SHP77 (cell line): ENCODE results near the gene NPW.
"Not testable (repeated sequence)": the region's sequence is repeated elsewhere in the genome, so short reads cannot be mapped to it uniquely, and the experiment has no call there.

Source experiments
- DNase-seq, 2 experiments: peaks; one replicate each; lab custom pipeline; 2025; lab: John Stamatoyannopoulos, UW

Gene NPW

DNA sequence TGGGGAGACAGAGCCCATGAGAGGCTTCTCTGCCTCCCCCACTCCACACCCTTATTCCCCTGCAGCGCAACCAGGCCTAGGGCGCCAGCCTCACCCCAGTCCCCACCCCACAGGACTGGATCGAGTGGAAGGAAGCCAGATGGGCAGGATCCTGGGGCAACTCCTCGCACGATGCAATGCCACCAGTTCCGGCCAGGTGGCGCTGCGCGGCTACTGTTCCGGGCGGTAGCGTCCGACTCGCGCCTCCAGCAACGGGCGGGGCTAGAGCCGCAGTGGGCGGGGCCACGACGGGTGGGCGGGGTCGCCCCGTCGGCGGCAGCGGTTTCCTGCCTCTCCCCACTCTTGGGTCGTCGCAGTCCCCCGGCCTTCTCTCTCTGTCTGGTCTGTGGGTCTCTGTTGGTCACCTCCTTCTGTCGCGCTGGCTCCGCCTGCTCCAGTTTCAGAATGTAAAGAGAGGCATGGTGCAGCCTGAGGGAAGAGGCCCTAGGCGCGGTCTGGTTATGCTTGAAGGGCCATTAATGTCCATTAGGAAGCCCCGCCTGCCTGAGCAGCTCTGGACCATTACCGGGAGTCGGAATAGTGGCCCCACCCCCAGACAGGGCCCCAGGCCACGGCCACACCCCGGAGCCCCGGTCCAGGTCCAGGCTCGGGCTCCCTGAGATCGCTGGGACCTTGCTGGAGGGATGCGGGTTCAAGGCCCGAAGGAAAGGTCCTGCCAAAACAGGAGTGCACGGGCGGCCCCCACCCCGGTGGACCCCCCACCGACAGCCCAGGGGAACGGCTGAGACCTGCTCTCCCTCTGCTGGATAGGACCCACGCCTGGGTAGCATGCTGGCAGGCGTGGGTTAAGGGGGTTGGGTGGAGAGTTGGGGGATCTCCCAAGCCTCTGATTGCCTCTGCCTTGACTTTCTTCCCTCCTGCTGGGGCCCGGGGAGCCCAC, 3.8 kb downstream of the NPW start:
- DNase-seq = peak; percentile 70 to 77

DNA sequence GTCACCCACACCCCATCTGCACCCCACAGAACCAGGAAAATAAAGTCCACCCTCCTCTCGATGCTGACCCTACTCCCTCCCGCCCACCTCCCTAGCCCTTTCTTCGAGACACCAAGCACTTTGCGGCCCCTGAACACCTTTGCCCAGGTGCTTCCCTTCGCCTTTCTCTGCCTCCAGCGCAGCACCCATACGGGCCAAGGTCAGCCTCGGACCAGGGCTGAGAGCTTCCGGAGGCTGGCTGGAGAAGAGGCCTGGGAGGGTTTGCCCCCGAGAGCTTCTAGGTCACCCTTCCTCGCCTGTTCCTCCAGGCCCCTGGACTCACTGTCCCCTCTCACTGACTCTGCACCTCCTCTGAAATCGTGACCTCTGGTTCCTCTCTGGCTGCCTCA, 4.4 kb downstream of the NPW start:
- DNase-seq = no peak

DNA sequence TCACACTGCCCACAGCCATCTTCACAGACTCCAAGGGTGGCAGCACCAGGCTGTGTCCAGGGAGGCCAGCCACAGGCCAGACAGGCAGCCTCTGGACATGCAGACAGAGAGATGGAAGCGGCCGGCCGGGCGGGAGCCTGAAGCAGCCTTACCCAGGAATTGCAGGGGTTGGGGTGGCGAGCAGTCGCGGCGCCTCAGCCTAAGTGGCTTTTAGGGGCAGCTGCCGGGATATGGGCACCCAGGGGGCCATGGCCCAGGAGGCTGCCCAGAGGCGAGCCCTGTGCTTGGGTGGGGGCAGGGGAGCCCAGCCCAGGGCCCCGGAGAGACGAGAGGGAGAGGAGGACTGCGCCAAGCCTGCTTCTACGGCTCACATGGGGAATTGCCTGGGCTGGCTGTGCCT, 5.7 kb downstream of the NPW start:
- no peak for DNase-seq

DNA sequence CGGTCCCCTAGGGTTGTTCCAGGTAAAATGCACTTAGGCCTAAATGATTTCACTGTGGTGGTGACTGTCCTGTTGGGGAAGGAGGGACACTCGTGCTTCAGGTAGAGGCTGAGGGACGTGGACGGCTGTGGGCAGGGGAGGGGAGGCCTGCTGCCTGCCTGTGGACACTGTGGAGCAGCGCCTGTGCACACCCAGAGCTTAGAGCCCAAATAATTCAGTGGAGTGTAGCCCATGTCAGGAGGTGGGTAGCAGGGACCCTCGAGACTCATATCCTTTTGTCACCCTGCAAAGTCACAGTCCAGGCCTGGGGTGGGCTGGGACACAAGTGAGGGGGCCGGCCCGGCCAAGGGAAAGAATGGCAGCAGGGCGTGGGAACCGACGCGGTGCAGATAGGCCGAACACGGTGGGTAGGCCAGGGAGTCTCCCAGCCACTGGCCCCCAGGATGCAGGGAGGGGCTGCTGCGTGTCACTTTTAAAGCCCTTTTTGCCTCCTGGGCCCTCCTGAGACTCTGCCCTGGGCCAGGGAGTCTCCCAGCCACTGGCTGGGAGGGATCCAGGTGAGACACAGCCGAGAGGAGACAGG, 6.4 kb downstream of the NPW start:
- DNase-seq = no peak

DNA sequence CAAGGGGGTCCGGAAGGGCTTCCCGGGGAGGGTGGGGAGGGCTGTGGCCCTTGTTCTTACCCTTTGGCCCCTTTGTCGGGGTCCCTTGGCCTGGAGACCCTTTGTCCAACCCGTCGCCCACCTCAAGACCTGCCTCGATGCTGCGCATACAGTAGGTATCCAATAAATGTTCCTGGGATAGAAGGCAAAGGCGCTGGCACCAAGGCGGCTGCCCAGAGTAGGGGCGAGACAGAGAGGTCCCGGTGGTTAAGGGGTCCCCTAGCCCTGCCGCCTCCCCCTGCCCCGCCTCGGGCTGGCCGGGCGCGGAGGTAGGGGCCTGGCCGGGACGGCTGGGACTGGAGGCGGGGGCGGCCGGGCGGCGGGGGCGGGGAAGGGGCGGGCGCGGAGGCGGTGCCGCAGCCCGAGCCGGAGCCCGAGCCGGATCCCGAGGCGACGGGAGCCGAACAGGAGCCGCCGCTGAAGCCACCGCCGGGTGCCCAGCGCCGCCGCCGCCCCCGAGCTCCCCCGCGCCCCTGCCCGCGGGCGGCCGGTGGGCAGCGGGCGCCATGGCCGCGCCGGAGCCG, 7.0 kb downstream of the NPW start, which contains the start of gene NHERF2:
Gene NHERF2, plus strand, starts transcription at position 442 of the 563 bp plus-strand sequence. Its CDS starts 104 bp downstream, at position 546.
- no peak for DNase-seq

DNA sequence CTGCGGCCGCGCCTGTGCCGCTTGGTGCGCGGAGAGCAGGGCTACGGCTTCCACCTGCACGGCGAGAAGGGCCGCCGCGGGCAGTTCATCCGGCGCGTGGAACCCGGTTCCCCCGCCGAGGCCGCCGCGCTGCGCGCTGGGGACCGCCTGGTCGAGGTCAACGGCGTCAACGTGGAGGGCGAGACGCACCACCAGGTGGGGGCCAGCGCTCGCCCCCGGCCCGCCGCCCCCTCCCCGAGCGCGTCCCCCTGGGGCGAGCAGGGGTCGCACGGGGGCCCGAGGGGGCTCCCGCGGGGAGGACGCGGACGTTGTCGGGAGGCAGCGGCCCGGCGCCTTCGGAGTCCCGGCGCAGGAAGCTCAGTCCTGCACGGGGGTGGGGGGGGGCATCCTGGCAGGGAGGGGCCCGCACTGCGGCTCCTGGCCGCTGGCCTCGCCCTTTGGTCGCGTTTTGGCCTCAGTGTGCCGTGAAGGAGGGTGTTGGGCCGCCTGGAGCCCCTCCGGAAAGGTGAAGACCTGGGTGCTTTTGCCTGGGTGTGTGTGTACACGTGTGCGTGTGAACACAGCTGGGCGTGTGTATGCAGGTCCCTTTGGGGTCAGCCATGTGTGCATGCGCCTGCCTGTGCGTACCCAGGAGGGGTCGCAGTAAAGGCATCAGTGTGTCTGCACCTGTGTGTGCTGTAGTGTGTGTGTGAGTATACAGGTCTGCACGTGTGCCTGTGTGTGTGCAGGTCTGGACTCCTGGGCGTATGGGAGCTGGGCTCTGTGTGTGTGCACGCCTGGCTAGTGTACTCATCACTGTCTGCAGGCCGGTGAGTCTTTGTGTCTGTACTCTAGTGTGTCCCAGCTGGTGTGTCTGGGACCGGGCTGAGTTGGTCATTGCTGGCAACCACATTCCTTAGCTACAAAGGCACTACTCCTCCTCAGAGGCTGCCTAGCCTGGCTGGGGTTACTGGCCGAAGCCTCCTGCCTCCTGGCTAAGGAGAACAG, 7.7 kb downstream of the NPW start:
- no peak for DNase-seq

DNA sequence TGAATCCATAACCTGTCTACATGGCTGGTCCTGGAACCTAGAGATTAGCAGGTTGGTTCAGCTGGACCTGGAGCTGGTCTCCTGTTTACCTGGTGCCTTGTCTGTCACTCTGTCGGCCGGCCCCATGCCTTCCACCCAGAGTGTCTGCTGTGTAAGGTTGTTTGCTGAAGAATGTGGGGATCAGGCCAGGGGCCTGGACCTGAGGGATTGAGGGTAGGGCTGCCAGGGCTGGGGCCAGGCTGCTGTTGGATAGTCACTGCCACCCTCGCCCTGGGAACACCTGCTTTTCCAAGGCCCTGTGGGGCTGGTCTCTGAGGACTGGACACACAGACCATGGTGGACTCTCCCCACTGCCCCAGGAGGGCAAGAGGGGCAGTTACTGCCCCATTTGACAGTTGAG, 8.6 kb downstream of the NPW start:
- no peak for DNase-seq

DNA sequence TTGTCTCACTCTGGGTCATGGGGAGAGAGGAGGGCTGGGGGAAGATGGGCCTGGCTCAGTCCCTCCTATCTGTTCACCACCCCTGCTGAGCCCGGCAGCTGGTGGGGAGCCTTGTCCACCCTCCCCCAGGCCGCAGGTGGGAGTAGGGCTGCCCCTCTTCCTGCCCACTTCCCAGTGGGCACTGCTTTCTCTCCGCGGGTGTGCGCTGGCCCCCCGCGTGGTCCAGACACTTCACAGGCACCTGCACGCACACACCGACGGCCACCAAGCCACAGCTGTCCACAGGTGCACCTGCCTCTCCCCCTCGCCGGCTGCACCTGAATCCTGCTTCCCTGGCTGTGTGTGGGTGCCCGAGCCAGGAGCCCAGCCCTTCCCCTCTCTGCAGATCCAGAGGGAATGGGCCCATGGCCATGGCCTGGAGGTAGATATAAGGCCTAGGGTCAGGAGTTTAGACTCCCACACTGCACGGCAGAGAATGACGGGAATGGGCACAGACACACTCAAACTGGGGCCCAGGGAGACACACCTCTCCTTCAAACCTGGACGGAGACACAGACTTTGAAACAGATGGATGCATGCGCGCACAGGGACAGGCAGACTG, 9.1 kb downstream of the NPW start:
- DNase-seq = no peak

DNA sequence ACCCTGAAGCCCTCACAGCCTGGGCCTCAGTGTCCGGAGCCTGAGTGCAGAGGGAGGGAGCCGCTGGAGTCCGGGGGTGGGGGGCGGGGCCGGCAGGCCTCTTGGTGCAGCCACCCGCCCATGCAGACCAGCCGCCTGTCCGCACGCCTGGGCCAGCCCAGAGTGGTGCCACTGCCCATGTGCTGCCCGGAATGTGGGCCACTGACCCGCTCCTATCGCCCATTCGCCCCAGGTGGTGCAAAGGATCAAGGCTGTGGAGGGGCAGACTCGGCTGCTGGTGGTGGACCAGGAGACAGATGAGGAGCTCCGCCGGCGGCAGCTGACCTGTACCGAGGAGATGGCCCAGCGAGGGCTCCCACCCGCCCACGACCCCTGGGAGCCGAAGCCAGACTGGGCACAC, 9.8 kb downstream of the NPW start:
- DNase-seq = no peak

DNA sequence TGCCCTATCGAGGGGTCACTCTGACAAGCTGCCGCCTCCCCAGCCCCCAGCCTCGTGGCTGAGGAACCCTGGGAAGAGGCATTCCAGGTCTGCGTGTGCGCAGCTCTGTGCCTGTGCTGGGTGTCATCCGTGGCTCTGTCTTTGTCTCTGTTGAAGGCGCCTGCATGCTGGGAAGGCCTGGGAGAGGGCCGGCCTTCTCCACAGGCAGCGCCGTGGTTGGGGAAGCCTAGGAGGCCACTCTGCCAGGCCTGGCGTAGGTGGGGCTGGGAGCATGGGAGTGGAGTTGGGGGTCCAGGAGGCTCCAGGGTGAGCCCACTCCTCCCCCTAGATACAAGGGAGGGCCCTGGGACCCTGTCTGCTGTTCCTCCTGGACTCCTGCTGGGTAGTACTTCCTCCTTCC, 10.5 kb downstream of the NPW start:
- no peak for DNase-seq

DNA sequence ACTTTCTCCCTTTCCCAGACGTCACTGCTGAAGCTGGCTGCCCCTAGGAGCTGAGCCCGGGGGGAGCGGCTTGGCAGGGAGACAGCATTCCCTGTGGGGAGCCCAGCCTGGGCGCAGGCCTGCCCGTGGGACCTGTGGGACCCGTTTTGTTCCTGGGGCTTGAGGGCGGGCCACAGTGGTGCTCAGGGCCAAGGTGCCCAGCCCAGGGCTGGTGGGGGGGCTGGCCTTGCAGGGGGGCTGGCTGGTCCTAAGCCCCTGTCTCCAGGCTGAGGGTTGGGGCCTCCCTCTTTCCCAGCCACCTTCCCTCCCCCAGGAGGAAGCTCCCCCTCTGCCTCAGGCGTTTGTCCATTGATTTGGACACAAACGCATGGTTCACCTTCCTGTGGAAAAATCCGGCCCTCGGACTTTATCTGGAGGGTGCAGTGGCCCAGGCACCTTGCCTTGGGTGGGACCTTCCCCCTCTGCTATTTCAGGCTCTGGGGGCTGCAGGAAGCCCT, 11.5 kb downstream of the NPW start:
- no peak for DNase-seq

DNA sequence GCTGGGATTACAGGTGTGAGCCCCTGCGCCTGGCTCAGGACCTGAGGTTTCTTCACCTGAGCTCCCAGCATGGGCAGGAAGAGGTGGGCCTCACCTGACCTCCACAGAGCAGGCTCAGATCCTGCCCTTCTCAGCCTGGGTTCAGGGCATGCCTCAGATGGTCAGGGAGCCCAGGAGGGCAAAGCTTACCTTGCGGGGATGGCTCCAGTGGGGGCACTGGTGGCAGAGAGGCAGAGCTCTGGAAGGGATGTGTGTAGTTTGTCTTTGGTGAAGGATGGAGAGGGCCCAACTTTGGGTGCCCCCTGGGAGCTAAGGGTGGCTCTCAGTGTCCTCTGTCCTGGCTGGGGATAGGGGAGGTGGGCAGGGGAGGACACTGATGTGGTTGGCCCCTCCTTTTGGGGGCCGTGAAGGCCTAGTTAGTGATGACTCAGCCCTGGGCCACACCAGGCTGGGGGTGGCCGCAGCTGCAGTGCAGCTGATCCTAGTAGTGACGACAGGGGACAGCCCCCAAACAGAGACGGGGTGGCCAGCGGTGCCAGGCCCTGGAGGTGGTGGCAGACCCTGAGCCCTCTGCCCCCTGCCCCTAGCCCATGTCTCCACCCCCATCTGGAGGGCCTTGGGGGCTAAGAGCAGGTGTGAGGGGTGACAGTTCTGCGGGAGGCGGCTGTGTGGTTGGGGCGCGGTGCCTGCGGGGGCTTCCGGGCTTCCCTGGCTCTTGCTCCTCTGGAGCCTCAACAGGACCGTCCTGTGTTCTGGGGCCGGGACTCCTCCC, 12.9 kb downstream of the NPW start:
- DNase-seq = no peak

DNA sequence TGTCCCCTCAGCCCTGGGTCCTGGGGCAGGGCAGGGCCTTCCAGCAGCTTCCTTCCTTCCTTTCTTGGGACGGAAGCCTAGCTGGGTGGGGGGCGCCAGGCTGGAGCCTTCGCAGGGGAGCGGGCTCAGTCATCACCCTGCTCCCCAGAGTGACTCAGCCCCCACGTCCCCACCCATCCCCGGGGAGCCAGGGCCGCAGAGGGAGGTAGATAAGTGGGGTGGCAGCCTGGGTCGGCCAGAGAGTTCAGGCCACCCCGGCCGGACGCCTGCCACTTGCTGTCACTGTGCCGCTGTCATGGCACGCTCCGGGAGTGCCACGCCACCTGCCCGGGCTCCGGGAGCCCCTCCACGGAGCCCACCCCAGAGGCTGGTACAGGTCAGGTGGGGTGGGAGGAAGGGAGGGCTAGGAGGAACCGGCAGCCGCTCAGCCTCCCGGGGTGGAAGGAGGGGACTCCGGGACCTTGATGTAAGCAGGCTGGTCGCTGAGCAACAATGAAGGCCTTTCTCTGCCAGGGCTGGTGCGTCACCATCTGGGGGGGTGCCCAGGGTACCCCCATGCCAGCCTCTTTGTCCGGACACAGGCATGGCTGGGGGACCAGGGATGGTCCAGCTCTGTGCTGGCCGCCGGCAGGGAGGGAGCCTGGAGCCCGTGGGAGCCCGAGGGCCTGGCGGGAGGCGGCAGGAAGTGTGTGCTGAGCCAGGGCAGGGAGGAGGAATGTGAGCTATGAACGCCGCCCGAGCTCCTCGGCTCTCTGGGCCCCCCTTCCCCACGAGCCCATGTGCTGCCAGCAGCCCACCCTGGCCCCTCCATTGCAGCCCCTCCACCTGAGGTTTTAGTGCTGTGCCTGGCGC, 13.7 kb downstream of the NPW start:
- DNase-seq = no peak

DNA sequence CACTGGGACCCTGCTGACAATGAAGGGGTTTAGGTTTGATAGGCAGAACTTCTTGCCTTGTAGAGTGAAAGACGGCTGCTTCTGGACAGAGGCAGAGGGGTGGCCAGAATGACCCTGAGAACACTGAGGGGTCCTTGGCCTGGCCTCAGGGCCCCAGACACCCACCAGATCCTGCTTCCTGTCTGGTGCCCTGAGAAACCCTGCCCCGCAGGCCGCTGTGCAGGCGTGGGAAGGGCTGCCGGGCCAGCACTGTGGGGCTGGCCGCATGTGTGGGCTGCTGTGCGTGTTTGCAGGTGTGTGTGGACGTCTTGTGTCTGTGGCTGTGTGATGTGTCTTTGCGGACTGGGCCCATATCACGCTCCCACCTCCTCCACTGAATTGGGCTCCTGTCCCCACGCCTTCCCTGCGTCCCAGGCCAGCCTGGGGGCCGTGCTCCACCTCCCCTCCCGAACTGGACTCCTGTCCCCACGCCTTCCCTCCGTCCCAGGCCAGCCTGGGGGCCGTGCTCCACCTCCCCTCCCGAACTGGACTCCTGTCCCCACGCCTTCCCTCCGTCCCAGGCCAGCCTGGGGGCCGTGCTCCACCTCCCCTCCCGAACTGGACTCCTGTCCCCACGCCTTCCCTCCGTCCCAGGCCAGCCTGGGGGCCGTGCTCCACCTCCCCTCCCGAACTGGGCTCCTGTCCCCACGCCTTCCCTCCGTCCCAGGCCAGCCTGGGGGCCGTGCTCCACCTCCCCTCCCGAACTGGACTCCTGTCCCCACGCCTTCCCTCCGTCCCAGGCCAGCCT, 14.5 kb downstream of the NPW start:
- not testable (repeated sequence) for DNase-seq

DNA sequence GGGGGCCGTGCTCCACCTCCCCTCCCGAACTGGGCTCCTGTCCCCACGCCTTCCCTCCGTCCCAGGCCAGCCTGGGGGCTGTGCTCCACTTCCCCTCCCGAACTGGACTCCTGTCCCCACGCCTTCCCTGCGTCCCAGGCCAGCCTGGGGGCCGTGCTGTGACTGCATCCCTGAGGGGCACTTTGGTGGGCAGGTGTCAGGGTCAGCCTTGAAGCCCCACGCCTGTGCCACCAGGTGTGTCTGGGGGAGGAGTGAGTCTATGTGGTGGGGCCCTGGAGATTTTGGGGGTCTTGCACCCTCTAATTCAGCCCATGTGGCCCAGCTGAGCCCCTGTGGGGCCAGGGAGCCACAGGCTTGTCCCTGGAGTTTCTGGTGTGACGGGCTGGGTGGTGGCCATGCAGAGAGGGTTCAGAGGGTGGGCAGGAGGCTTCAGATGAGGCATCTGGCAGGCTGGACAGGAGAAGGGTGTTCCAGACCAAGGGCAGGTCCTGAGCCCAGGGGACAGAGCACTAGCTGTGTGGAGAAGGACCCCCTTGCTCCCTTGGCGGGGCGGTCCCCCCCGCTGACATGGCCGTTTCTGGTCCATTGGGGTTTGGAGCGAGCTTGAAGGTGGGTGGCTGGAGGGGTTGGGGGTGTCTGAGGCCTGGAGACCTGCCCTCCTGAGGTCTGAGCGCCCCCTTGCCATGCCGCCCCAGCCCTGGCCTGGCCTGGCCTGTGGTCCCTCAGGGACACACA, 15.3 kb downstream of the NPW start:
- no peak for DNase-seq

DNA sequence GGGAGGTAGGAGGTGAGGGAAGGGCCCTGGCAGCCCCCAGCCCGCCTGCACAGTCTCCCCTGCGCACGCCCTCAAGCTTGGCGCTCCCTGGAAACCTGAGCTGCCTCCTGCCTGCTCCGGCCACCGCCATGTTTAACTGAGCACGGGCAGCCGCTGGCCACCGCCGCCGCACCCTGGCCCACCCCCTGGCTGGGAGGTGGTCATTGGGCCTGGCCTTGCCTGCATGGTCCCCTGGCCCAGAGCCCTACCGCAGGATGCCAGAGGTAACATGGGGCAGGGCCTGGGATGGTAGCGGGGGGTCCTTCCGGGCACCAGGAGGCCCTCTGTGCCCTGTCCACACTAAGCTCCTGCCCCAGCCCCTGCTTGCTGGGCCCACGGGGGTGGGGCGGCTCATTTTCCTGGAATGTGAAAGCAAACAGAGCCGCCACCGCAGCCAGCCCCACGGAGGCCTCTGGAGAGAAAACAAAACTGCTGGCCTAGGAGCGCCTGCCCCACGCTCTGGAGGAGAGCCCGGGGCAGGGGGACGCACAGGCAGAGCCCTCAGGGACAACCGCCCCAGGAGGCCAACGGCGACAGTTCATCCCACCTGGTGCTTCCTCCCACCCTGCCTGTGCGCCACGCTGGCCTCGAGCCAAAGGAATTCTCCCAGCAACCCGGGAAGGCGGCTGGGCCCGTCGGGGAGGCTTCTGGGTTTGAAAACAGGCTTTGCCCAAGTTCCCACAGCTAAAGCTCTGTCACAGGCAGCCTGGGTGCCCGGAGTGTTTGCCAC, 16.0 kb downstream of the NPW start:
- peak; percentile 42 to 69 for DNase-seq
